Suprapubic skin (tissue), 4 donors: ENCODE data around the gene ZDHHC1.

Source experiments
- EP300 ChIP-seq: sonication (generic); formaldehyde crosslinking; IDR thresholded peaks from one replicate; pipeline ENCODE4 v1.6.1; 2017; ENCODE audit warnings: antibody characterized with exemption
- POLR2A ChIP-seq, 2 donors: fragments of 450-650 bp; IDR thresholded peaks; one replicate each; pipeline ENCODE4 v1.6.1; 2017; ENCODE audit warnings: antibody characterized with exemption in 2 of 2, mild to moderate bottlenecking in 2 of 2, moderate library complexity in 2 of 2
- POLR2AphosphoS5 ChIP-seq, 3 donors: sonication (generic); formaldehyde crosslinking; IDR thresholded peaks; one replicate each; pipeline ENCODE4 v1.6.1; 2017; ENCODE audit warnings: antibody characterized with exemption in 3 of 3
- TF ChIP-seq, protein P1 (sequence below), 2 donors: fragments of 200-600 bp in 1 of 2; fragments of 450-650 bp in 1 of 2; sonication (generic) in 1 of 2; IDR thresholded peaks; one replicate each; pipeline ENCODE4 v1.5.1; 2016 to 2019; ENCODE audit warnings: antibody characterized with exemption in 2 of 2, mild to moderate bottlenecking in 1 of 2, moderate library complexity in 1 of 2

DNA sequence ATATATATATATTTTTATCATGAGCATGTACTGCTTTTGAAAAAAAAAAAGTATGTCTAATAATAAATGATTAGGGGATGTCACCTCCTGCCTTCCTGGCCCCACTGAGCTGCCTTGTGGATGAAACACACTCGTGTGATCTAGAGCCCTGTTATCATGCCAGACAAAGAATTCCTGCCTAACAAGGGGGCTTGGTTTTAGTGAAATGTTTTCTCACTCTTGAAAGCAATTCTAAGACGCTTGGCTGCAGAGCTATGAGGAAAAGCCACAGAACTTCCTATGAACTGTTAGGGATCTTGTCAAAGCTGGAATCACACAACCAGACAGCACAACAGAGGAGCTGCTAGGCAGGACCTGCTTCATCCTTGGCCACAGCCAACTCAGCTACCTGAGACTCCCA, 4.0 kb downstream of the ZDHHC1 start:
- TF ChIP-seq, protein P1, sequence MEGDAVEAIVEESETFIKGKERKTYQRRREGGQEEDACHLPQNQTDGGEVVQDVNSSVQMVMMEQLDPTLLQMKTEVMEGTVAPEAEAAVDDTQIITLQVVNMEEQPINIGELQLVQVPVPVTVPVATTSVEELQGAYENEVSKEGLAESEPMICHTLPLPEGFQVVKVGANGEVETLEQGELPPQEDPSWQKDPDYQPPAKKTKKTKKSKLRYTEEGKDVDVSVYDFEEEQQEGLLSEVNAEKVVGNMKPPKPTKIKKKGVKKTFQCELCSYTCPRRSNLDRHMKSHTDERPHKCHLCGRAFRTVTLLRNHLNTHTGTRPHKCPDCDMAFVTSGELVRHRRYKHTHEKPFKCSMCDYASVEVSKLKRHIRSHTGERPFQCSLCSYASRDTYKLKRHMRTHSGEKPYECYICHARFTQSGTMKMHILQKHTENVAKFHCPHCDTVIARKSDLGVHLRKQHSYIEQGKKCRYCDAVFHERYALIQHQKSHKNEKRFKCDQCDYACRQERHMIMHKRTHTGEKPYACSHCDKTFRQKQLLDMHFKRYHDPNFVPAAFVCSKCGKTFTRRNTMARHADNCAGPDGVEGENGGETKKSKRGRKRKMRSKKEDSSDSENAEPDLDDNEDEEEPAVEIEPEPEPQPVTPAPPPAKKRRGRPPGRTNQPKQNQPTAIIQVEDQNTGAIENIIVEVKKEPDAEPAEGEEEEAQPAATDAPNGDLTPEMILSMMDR (IDR thresholded peaks at IDR 0.05): no peak
- TF ChIP-seq EP300 (no peak), POLR2AphosphoS5 (IDR thresholded peaks at IDR 0.05) (no peak), POLR2A (IDR thresholded peaks at IDR 0.05) (no peak)
